GM19372 (cell line): ENCODE results near the gene PQBP1.

Experiments used
- ATAC-seq: cut with Tn5 transposase; IDR thresholded peaks from one replicate; pipeline ENCODE4 v1.9.1; 2021; ENCODE audit warnings: mild to moderate bottlenecking, low read depth, moderate library complexity; ENCODE audit not compliant: unreplicated experiment

The PQBP1 gene

DNA sequence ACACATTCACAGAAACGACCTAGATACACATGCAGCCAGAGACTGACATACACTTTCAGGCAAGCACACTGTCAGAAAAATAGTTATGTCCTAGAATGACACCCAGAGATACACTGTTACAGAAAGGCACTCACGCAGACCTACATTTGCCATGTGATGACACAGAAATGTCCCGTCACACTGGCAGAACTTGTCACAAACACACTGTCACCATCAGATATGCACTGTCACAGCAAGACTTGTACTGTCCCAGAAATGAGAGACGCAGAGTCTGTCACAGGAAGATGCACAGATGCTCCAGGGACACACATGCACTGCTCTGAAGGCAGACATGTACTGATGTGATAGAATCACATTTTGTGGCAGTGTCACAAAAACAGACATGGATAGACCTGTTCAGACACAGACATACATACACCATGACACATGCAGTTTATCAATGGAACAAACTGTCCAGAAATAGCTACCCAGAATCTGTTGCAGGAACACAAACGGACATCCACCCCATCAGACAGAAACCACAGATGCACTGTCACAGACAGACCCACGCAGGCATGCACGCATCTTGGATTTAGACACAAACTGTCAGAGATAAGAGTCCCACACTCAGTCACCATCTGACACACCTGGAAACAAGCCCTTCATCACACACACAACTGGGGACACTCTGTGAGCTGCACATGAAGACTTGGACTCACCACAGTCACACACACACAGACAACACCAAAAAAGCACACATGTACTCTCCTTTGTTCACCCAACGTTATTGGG, 22.4 kb downstream of the PQBP1 start:
- no peak for ATAC-seq

DNA sequence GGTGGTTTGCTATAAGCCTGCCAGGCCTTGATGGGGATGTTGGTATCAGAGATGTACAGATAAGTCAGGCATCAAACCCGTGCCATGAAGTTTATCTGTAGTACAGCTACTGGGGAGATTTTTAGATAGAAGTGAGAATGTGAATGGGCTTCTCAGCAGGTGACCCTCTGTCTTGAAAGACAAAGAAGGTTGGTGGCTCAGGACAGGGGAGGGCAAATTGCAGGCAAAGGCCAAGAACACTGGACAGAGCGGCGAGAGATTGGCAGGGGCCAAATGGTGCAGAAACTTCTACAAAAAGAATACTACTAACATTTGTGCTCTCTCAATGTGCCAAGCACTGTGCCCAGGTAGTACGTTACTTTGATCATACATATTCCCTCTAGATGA, 23.0 kb downstream of the PQBP1 start:
- ATAC-seq = no peak

DNA sequence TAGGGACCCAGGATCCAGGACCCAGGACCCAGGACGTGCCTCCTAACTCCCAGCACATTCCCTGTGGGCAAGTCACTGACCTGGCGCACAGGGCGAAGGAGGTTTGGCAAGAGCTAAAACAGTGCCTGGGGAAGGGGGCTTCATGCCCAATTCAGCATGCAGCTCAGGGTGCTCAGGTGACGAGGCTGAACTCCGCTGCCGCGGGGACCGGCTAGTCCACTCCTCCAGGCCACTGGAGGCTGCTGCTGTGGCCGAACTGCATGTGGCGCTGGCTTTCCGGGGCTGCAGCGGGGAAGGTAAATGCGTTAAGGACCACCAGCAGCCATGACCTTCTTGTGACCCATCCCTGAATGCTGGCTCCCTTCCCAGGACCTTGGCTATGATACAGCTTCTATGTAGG, 26.0 kb downstream of the PQBP1 start:
- no peak for ATAC-seq

DNA sequence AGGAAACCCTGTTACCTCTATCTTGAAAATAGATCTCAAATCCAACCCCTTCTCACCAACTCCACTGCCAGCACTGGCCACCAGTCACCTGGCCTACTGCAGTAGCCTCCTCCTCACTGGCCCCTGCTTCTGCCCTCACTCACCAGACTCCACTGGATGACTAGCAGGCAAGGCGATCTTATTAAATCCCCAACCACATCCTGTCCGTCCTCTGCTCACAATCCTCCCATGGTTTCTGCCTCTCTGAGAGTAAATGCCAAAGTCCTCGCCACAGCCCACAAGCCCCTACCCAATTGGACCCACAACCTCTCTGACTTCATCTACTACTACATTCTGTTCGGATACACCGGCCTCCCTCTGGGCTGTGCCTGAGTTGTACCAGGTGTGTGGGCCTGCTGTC, 26.5 kb downstream of the PQBP1 start:
- ATAC-seq = no peak

DNA sequence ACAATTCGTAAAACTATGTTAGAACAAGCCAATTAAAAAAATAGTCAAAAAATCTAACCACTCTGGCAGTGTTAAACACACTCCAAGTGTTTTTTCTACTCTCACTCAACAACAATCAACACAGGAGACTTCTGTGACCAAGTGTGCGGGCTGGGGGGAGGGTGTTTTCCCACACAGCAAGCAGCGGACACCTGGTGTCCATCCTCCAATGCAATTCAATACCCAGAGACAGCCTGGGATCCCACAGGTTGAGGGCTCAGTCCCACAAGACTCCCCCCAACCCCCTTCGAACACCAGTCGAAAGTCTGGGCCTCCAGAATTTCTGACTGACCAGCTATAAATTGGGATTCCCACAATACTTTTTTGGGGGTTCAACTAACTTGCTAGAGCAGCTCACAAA, 29.4 kb downstream of the PQBP1 start:
- no peak for ATAC-seq

DNA sequence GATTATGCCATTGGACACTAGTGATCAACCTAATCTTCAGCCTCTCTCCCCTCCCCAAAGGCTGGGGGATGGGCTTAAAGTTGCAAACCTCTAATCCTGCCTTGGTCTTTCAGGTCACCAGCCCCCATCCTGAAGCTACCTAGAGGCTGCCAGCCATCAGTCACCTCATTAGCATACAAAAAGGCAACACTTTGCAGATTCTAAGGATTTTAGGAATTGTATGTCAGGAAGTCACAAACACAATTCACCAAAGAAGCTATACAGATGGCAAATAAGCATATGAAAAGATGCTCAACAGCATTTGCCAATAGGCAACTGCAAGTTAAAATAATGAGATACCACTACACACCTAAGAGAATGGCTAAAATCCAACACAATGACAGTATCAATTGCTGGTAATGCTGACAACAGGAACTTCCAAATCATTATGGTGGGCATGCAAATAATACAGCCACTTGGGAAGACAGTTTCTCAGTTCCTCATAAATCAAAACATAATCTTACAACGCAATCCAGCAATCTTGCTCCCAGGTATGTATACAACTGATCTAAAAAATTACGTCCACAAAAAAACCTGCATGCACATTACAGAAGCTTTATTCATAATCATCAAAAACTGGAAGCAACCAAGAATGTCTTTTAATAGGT, 30.1 kb downstream of the PQBP1 start:
- no peak for ATAC-seq

DNA sequence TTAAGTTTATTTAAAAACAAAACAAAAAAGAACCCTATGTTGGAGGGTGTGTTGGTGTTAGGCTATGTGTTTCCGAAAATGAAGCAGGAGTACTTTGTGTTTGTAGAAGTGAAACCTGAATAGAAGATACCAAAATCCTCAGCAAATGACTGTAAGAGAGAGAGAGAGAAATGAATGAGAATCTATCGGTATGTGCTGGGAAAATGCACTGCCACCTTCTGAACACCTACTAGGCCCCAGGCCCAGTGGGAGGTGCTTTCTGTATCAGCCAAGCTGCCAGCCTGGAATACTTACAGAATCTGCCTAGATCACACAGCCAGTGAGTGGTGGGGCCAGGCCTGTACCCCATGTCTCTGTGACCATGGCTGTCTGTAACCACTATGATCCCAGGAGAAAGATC, 36.0 kb downstream of the PQBP1 start:
- no peak for ATAC-seq

DNA sequence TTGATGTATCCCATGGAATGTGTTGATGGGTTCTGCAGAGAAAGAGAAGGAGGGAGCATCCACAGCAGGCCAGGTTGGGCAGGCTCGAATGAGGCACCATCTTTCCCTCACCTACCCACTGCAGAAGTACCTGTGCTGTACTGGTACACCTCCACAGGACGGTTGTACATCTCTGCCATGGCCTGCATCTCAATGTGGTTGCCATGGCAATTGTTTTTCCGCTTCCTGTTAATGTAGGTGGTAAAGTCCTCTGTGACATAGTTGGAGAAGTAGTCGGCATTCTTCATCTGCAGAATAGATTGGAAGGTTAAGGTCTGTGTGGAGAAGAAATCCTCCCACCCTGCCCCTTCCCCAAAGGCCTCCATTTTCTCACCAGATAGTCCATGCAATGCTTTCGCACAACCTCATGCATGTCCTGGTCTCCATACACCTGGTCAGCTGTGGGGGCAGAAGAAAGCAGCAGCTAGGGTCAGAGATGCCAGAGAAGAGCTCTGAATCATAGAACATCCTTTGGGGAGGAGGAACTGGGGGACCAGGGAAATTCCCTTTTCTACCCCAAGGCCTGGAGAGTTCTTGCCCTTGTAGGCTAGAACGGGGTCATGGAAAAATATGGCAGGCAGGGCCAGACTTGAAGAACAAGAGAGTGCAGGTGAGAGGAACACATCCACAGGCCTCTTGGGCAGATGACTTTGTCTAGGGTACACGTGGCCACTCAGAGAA, 37.0 kb downstream of the PQBP1 start:
- no peak for ATAC-seq

DNA sequence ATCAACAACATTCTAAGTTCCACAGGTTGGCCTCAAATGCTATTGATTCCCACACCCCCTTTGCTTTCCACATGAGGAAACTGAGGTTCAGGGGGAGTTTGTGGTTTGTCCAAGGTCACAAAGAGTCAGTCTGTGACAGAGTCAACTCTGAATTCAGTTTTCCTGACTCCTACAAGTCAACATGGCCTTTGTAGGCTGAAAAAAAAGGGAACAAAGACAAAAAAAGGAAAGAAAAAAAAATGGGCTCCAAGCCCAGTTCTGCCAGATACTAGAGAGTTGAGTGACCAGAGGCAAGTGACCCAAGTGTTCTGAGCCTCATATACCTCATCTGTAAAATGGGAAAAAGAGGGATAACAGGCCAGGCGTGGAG, 37.6 kb downstream of the PQBP1 start:
- ATAC-seq = no peak

DNA sequence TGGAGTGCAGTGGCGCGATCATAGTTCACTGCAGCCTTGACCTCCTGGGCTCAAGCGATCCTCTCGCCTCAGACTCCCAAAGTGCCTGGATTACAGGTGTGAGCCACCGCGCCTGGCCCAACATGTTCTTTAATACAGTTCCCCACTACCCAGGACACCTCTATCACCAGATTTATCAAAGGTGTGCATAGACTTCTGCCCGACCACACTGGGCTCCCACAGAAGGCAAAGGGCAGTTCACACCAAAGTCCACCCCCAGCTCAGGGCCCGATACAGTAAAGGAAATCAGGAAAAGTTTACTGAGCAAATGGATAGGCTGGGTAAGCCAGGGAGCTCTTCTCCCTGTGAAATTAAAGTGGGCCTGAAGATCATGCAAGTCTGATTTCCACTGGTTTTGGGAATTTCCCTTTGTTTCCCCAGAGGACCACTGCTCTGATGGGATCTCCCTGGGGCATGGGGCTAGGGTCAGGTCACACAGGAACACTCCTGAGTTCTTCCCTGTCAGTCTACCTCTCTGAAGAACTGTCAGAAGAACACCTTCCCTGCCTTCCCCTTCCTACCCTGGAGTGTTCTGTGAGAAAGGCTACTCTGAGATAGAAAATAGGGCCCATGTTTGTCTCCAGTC, 38.8 kb downstream of the PQBP1 start:
- ATAC-seq = no peak

DNA sequence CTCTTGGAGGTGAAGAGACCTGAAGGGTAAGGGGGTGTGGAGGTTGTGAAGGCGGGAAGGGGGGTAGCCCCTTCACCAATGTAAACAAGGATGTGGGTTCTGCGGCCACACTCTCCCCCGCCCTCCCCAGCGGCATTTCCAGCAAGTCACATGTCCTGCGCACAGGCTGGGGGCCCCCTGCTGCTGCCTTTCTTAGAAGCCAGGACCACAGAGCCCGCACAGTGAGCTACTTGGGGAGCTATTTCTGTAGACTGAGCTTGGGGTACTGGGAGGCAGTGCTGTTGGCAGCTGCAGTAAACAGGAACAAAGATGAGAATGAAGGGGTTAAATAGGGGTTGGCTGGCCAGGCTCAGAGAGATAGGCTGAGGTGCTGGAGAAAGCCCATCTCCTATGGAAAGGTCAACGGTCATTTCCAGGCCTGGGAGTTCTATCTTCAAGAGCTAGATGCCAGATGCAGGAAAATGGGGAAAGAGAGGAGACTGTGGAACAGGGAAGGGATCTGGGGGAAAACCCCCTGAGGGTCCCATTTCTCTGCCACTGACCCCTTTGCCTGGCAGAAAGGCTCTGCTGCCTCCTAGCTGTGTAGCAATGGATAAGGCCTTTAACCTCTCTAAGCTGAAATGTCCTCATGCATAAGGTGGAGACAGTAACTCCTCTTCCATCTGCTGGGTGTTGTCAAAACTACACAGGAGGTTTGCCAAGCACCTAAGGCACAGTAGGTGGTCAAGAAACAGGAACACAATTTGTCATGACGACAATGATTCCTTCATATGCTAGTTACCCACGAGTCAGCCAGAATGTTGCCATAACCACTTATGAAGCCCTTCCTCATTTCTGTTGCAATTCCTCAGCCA, 39.6 kb downstream of the PQBP1 start:
- peak; percentile 52 for ATAC-seq

DNA sequence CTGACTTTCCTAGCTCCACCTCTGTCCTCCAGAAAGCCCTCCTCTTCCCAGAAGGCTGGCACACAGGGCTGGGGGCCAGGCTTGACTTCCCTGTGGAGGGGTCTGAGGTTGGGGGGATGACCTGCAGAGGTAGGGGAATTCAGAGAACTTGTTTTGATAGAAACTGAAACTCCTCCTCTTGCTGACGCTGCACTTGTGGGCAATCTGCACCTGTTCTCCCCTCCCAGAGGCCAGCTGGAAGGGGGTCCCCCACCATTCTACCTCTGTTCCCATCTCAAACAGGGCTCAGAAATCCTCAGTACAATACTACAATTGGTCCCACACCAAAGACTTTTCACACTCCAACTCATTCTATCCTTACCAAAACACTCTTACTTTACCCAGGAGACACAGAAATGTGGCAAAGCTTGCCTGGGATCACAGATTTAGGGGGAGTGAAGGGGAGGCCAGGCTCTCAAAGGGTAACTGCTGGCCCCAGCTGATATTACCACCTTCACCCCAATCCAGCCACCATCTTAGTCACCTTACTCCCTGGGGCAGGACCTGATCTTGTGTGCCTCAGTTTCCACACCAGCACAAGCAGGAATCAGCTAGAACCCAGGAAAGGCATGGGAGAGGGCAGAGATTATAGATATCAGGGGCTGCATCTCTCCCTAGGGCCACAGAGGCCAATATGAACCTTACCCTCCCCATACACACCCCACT, 41.1 kb downstream of the PQBP1 start:
- ATAC-seq = peak; percentile 39

DNA sequence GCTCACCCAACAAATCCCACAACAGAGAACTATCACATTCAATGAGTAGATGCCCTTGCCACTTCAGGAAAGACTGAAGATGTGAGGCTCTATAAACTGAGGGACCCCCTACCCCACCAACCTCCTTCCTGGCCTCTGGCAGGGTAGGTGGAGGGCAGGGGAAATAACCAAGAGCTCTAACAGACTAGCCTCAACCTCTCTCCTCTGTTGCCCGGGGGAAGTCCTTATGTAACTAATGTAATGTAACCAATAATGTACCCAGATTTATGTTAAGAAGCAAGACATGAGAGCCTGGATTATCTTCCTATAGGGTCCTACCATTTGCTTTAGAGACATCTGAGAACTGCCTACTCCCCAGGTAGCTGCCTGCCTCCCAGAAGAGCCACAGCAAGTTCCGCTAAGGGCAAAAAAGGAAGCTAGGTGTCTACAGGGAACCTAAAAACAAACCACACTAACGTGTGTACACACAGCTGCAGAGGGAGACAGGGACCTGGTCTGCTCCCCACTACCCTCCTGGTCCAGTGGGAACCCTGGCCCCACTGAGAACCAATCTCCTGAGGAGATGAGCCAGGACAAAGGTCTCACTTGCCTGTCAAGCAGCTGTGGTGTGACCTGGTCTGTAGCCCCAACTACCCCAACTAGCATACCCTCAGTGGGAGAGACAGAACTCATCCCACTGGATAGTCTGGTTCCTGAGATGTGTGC, 41.9 kb downstream of the PQBP1 start:
- no peak for ATAC-seq

DNA sequence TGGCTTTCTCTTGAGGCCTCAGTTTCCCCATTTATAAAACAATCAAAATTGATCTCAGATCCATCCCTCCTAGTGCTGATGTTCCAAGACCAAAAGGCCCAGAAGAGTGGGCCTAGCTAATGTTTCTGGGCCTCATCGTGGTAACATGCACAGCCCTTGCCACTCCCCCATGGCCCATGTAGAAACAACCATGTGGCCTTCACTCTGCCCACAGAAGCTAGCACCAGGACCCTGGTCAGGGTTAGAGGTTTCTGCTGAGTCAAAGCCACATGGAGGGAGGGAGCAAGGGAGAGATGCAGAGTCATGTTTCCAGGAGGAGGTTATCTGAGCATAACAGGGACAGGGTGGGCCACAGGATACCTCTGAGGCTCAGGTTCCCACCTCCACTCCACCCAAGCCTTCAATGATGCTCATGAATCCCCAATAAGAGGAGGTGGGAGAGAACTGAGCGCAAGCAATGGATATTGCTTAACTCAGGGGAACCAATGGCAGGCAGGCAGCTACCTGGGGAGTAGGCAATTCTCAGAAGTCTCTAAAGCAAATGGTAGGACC, 42.8 kb downstream of the PQBP1 start:
- ATAC-seq = no peak

DNA sequence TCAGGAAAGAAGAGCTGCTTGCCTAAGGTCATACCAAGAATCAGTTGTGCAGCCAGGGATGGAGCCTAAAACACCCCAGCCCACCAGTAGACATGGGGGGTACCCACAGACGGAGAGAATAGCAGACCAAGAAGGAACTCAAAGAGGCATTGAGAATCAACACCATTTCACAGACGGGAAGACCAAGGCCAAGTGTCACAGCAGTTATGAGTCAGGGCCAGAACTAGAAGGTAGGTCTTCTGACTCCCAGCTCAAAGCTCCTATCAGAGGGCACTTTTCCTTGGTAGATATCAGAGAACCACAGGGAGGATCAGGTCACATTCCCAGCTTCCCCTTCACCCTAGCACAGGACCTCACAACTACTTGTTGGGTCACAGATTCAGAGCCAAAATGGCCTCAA, 45.2 kb downstream of the PQBP1 start:
- no peak for ATAC-seq

DNA sequence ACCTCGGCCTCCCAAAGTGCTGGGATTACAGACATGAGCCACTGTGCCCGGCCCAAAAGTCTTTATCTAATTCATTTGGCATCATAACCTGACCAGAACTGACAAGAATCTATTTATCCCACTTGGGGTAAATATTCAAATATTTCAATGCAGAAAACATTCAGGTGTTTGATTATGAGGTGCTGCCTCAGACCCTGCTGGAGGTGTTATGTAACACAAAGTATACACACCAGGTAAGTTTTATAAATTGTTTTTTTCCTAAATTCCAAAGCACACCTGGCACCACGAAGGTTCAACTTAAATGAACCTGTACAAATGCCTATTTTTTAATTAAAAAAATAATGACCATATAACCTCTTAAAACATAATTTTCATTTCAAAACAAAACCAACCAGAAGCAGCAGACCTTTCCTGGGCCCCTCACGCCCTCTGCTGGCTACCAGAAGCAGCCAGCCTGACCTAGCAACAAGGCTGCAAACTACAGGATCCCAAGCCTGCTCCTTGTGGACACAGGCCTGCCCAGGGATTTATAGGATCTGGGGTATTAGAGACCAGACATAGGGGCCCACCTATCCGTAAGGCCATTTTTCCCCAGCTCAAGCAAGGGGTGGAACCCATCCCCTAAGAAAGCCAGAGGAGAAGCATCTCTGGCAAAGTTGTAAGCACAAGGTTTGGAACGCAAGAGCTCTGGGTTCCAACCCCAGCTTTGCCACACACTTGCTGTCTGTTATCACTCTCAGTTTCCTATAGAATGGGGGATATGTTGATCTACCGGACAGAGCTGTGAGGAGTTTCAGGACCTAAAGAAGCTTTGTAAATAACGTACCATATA, 48.0 kb downstream of the PQBP1 start:
- ATAC-seq = no peak

DNA sequence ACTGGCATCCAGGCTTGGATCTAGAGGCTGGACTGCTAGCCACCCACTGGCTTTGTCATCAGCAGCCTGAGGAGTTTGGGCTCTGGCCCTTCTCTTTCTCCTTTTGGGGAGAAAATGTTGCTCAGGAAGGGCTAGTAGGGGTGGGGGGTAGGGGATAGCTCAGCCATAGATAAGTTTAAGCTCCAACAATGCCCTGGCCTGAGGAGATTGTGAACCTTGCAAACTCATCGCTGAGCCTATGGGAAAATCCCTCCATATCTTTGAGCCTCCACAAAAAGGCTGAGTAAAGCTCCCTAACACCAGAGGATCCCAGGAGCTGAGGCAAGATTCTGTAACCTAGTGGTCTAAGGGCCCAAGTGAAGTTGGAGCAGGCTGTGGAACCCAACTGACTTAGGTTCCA, 50.9 kb downstream of the PQBP1 start:
- no peak for ATAC-seq
